ENCODE results near the gene SLMAP. TPM values are rescaled to one million over a fixed set of nuclear protein-coding genes. Genes with fewer than 3 reads are reported as not detected.

The SLMAP gene
- total RNA-seq, 1 donor from 2014 or later = 502 TPM

- Histone ChIP-seq H3K9me3 (no peaks in the 10 kb centered on the region), H3K27ac (peak overlapping the region; percentile 93 to 97), H3K36me3 (no peaks in the 10 kb centered on the region), H3K4me1 (peaks cover 6 to 29% of the 10 kb centered on the region in 2 donors), H3K4me3 (no peak overlapping the region), H3K27me3 (no peaks in the 10 kb centered on the region)
- DNase-seq (ENCODE audit: low spot score in 2 of 2) = no peak
- intact Hi-C loops (cut with DNase I) = loop anchor here (5.0 kb wide), 2 partner anchors 36 to 54 kb away; partner anchors contain the start of gene FLNB
- no peak for TF ChIP-seq CTCF (IDR thresholded peaks at IDR 0.05)
Observed at GRCh38 chr3:57953576-57953975, 197.5 kb downstream of the SLMAP start.

- intact Hi-C loops (cut with DNase I) = no loop called here
- no peak overlapping the region for H3K4me3 ChIP-seq
- H3K4me1 ChIP-seq = peaks cover 8 to 11% of the 10 kb centered on the region in 2 donors
- TF ChIP-seq CTCF (IDR thresholded peaks at IDR 0.05) = no peak
- no peaks in the 10 kb centered on the region for H3K36me3 ChIP-seq
- no peaks in the 10 kb centered on the region for H3K9me3 ChIP-seq
- no peak overlapping the region for H3K27ac ChIP-seq
- H3K27me3 ChIP-seq = no peaks in the 10 kb centered on the region
- DNase-seq (ENCODE audit: low spot score in 2 of 2) = no peak
Observed at GRCh38 chr3:57956119-57956832, 200.2 kb downstream of the SLMAP start.

- H3K4me3 ChIP-seq = no peak overlapping the region
- no peak for DNase-seq (ENCODE audit: low spot score in 2 of 2)
- H3K4me1 ChIP-seq = peaks cover 4 to 8% of the 10 kb centered on the region in 2 donors
- no peaks in the 10 kb centered on the region for H3K36me3 ChIP-seq
- no peaks in the 10 kb centered on the region for H3K9me3 ChIP-seq
- TF ChIP-seq CTCF (IDR thresholded peaks at IDR 0.05) = no peak
- H3K27me3 ChIP-seq = no peaks in the 10 kb centered on the region
- intact Hi-C loops (cut with DNase I) = no loop called here
- H3K27ac ChIP-seq = no peak overlapping the region
Observed at GRCh38 chr3:57956833-57957174, 200.7 kb downstream of the SLMAP start.

- Histone ChIP-seq H3K36me3 (no peaks in the 10 kb centered on the region), H3K27me3 (no peaks in the 10 kb centered on the region), H3K27ac (no peak overlapping the region), H3K4me1 (peaks cover 0 to 4% of the 10 kb centered on the region in 2 donors), H3K4me3 (no peak overlapping the region), H3K9me3 (no peaks in the 10 kb centered on the region)
- DNase-seq (ENCODE audit: low spot score in 2 of 2) = no peak
- no peak for TF ChIP-seq CTCF (IDR thresholded peaks at IDR 0.05)
- intact Hi-C loops (cut with DNase I) = no loop called here
Observed at GRCh38 chr3:57957824-57958223, 201.7 kb downstream of the SLMAP start.

- no peak for TF ChIP-seq CTCF (IDR thresholded peaks at IDR 0.05)
- no peak for DNase-seq (ENCODE audit: low spot score in 2 of 2)
- Histone ChIP-seq H3K9me3 (no peaks in the 10 kb centered on the region), H3K36me3 (no peaks in the 10 kb centered on the region), H3K4me3 (no peak overlapping the region), H3K4me1 (peaks cover 0 to 4% of the 10 kb centered on the region in 2 donors), H3K27me3 (no peaks in the 10 kb centered on the region), H3K27ac (peak overlapping the region; percentile 34 to 50)
- intact Hi-C loops (cut with DNase I) = no loop called here
Observed at GRCh38 chr3:57958642-57959422, 202.7 kb downstream of the SLMAP start.

Data from ascending aorta (tissue), 2 donors.